HepG2 (cell line): Measurements from ENCODE around the gene SMIM43. TPM values are rescaled to one million over a fixed set of nuclear protein-coding genes. Genes with fewer than 3 reads are reported as not detected.

Experiments used
- ATAC-seq: fragments of 200-7000 bp; cut with Tn5 transposase; 3 replicates; pipeline ENCODE4 v1.9.1; 2020; ENCODE audit warnings: mild to moderate bottlenecking, moderate library complexity
- BruUV-seq: library from RNA; stranded (reverse); fragments of 400-500 nt; replicated peaks from 2 replicates; lab custom pipeline; 2021; lab: Mats Ljungman, UMichigan
- CTCF ChIA-PET: fragments of 300-600 bp; formaldehyde crosslinking; extraction: SDS; loops from one replicate; lab custom pipeline; 2021; ENCODE audit warnings: low total read pairs, inconsistent platforms, low intra/inter-chr PET ratio; lab: Yijun Ruan, JAX
- POLR2A ChIA-PET: fragments of 350-600 bp; sonication (Branson Sonifier 250); formaldehyde crosslinking; loops from one replicate; lab custom pipeline; 2020; ENCODE audit warnings: antibody characterized with exemption, inconsistent platforms; lab: Yijun Ruan, JAX
- DNase-seq: peaks from one replicate; pipeline ENCODE4 v3.0.0-alpha.2; 2015; ENCODE audit warnings: low spot score
- FAIRE-seq: peaks from 3 replicates; lab custom pipeline; 2011; peaks lifted over from hg19 to GRCh38; lab: Jason Lieb, UNC
- H2AFZ ChIP-seq: one replicate; pipeline ENCODE4 v1.6.1; 2011; ENCODE audit warnings: low read length, inconsistent platforms
- H3K27ac ChIP-seq: fragments of 300-600 bp; 3 replicates; pipeline ENCODE4 v1.8.0; 2011; ENCODE audit warnings: mixed run types, mild to moderate bottlenecking, mixed read lengths, low read length, inconsistent platforms; ENCODE audit not compliant: insufficient read depth; ENCODE audit errors: extremely low read length
- H3K27me3 ChIP-seq, 2 experiments: fragments of 200-600 bp in 1 of 2; 2 replicates in 1 of 2; 3 replicates in 1 of 2; pipeline versions ENCODE4 v1.6.0 to v1.8.0; 2011; ENCODE audit warnings: low read length in 2 of 2, mild to moderate bottlenecking in 2 of 2, moderate library complexity in 2 of 2, inconsistent platforms in 1 of 2; ENCODE audit not compliant: insufficient read depth in 2 of 2, control insufficient read depth in 1 of 2
- H3K36me3 ChIP-seq, 2 experiments: fragments of 200-600 bp in 1 of 2; replicated peaks in 1 of 2; 2 replicates in 1 of 2; 3 replicates in 1 of 2; pipeline versions ENCODE4 v1.5.1 to v1.8.0; 2011; ENCODE audit warnings: low read length in 2 of 2, inconsistent platforms in 1 of 2; ENCODE audit not compliant: insufficient read depth in 2 of 2, control insufficient read depth in 1 of 2
- H3K4me1 ChIP-seq: 2 replicates; pipeline ENCODE4 v1.5.1; 2012; ENCODE audit warnings: low read length, inconsistent platforms; ENCODE audit not compliant: insufficient read depth
- H3K4me2 ChIP-seq: 2 replicates; pipeline ENCODE4 v1.6.0; 2011; ENCODE audit warnings: low read depth, low read length, inconsistent platforms
- H3K4me3 ChIP-seq, 3 experiments: fragments of 200-600 bp in 1 of 3; sonication (generic), shearing (Covaris generic) in 1 of 3; replicated peaks in 1 of 3; 2 replicates each; pipeline ENCODE4 v1.5.1; 2011 to 2016; ENCODE audit warnings: low read length in 3 of 3, inconsistent platforms in 2 of 3, low read depth in 2 of 3, mild to moderate bottlenecking in 2 of 3, control low read depth in 1 of 3, mixed read lengths in 1 of 3; ENCODE audit not compliant: insufficient read depth in 1 of 3
- H3K79me2 ChIP-seq: one replicate; pipeline ENCODE4 v1.6.1; 2011; ENCODE audit warnings: low read length, inconsistent platforms; ENCODE audit not compliant: insufficient read depth
- H3K9ac ChIP-seq: 2 replicates; pipeline ENCODE4 v1.6.0; 2011; ENCODE audit warnings: mild to moderate bottlenecking, low read depth, low read length, inconsistent platforms; ENCODE audit not compliant: insufficient read depth
- H3K9me3 ChIP-seq: 2 replicates; pipeline ENCODE4 v1.5.1; 2012; ENCODE audit warnings: mild to moderate bottlenecking, low read length
- H4K20me1 ChIP-seq: 2 replicates; pipeline ENCODE4 v1.6.0; 2011; ENCODE audit warnings: inconsistent platforms, mild to moderate bottlenecking, low read length, moderate library complexity; ENCODE audit not compliant: insufficient read depth
- BRCA1 ChIP-seq: sonication (generic); formaldehyde crosslinking; IDR thresholded peaks from 2 replicates; pipeline ENCODE4 v1.4.0; 2020; ENCODE audit warnings: missing genetic modification reagents
- DMAP1 ChIP-seq: IDR thresholded peaks from 2 replicates; pipeline ENCODE4 v1.6.1; 2016
- GTF2F1 ChIP-seq: fragments of 150-350 bp; IDR thresholded peaks from 2 replicates; pipeline ENCODE4 v1.6.1; 2014; ENCODE audit warnings: low read length
- HIVEP1 ChIP-seq: sonication (generic); formaldehyde crosslinking; IDR thresholded peaks from 2 replicates; pipeline ENCODE4 v1.4.0; 2020; ENCODE audit warnings: mild to moderate bottlenecking, missing genetic modification reagents
- HMGXB4 ChIP-seq, 2 experiments: sonication (generic) in 1 of 2; formaldehyde crosslinking in 1 of 2; IDR thresholded peaks; 2 replicates each; pipeline versions ENCODE4 v1.4.0 to v1.6.1; 2018 to 2020; ENCODE audit warnings: missing genetic modification reagents in 2 of 2, borderline replicate concordance in 1 of 2, low read depth in 1 of 2, mild to moderate bottlenecking in 1 of 2, missing biosample characterization in 1 of 2
- HOMEZ ChIP-seq: IDR thresholded peaks from 2 replicates; pipeline ENCODE4 v1.6.1; 2016; ENCODE audit warnings: low read depth
- PHB2 ChIP-seq: fragments of 450-650 bp; IDR thresholded peaks from 2 replicates; pipeline ENCODE4 v1.6.1; 2018; ENCODE audit not compliant: partially characterized antibody
- PHF8 ChIP-seq: sonication (generic); formaldehyde crosslinking; IDR thresholded peaks from 2 replicates; pipeline ENCODE4 v1.5.0; 2020; ENCODE audit warnings: missing genetic modification reagents
- SKIL ChIP-seq: sonication (generic); formaldehyde crosslinking; IDR thresholded peaks from 2 replicates; pipeline ENCODE4 v1.8.0; 2022; ENCODE audit warnings: missing genetic modification reagents, mild to moderate bottlenecking, moderate library complexity, borderline replicate concordance
- SPEN ChIP-seq: sonication (generic); formaldehyde crosslinking; IDR thresholded peaks from 2 replicates; pipeline ENCODE4 v1.5.1; 2020; ENCODE audit warnings: low read depth, mild to moderate bottlenecking, missing genetic modification reagents
- SRSF9 ChIP-seq: fragments of 200-400 bp; formaldehyde crosslinking; IDR thresholded peaks from 2 replicates; pipeline ENCODE4 v1.6.1; 2018; ENCODE audit warnings: borderline replicate concordance, mild to moderate bottlenecking, low read depth, low read length; ENCODE audit not compliant: insufficient read depth, poor library complexity, severe bottlenecking
- TBX2 ChIP-seq: sonication (generic); formaldehyde crosslinking; IDR thresholded peaks from 2 replicates; pipeline ENCODE4 v1.5.0; 2020; ENCODE audit warnings: missing genetic modification reagents, mild to moderate bottlenecking, borderline replicate concordance
- THAP9 ChIP-seq: sonication (generic); formaldehyde crosslinking; IDR thresholded peaks from 2 replicates; pipeline ENCODE4; 2020; ENCODE audit warnings: missing genetic modification reagents, mild to moderate bottlenecking, borderline replicate concordance
- ZBTB2 ChIP-seq: sonication (generic); formaldehyde crosslinking; IDR thresholded peaks from 2 replicates; pipeline ENCODE4 v1.8.0; 2022; ENCODE audit warnings: low read depth, missing genetic modification reagents
- ZNF446 ChIP-seq: sonication (generic); formaldehyde crosslinking; IDR thresholded peaks from 2 replicates; pipeline ENCODE4 v1.5.0; 2020; ENCODE audit warnings: mild to moderate bottlenecking, missing genetic modification reagents
- WGBS: methylation state at CpG from one replicate; pipeline ENCODE4 v1.1.6; 2017; ENCODE audit warnings: low lambda C conversion rate; 5-methylcytosine and 5-hydroxymethylcytosine counted together
- in situ Hi-C: cut with HindIII; loops from 2 replicates; pipeline ENCODE4 v1.10.0; 2017; ENCODE audit warnings: low pct_unique_long_range_greater_than_20kb; ENCODE audit not compliant: extremely low pct_ligation_motif_present
- intact Hi-C: fragments of 100-400 bp; cut with micrococcal nuclease; formaldehyde crosslinking; loops from one replicate; pipeline ENCODE4 v1.10.0; 2022; ENCODE audit not compliant: unreplicated experiment
- polyA plus RNA-seq, 8 experiments: library from polyadenylated mRNA; depleted of rRNA in 3 of 8; stranded (reverse) in 7 of 8; unstranded in 1 of 8; fragments of >200 nt; fragmentation: Illumina TruSeq in 4 of 8; extraction: Trizol in 4 of 8; gene quantifications; 2 replicates each; pipeline versions ENCODE4 v1.2.1 to v1.2.3, GENCODE V29; 2011 to 2016; ENCODE audit warnings: low read depth in 4 of 8, missing spikeins in 1 of 8, mixed read lengths in 1 of 8; ENCODE audit not compliant: insufficient read depth in 1 of 8
- total RNA-seq, 5 experiments: library from RNA; depleted of rRNA; stranded (reverse); fragments of >200 nt; fragmentation: Illumina TruSeq; extraction: Trizol; gene quantifications; 2 replicates each; pipeline ENCODE4 v1.2.3, GENCODE V29; 2016; ENCODE audit warnings: low read depth in 1 of 5

Gene SMIM43
- total and polyA plus RNA-seq, 2 of the 13 experiments (the other 11 are each of a cell fraction or from before 2014, with no cell fraction given), result not detected

- BruUV-seq, result no TSS peak
- H3K36me3 ChIP-seq, result no peaks in the 10 kb centered on the region
- intact Hi-C loops, result loop anchor here (10.0 kb wide), 1 partner anchor 539 kb away; no protein-coding TSS in a partner anchor
- H3K4me1 ChIP-seq, result no peaks in the 10 kb centered on the region
- ATAC-seq (no peak), FAIRE-seq (no peak), DNase-seq (no peak)
- H3K79me2 ChIP-seq, result no peaks in the 10 kb centered on the region
- H2AFZ ChIP-seq, result no peak overlapping the region
- H3K9me3 ChIP-seq, result no peaks in the 10 kb centered on the region
- H3K4me2 ChIP-seq, result no peak overlapping the region
- H4K20me1 ChIP-seq, result no peaks in the 10 kb centered on the region
- CTCF ChIA-PET, result no interaction called here
- WGBS, result 0% methylated on average over 1 of the region's 1 CpG
- no peak overlapping the region for H3K9ac ChIP-seq
- POLR2A ChIA-PET, result no interaction called here
- in situ Hi-C loops, result loop anchor here (10.0 kb wide), 1 partner anchor 359 kb away; no protein-coding TSS in a partner anchor
- H3K4me3 ChIP-seq, result no peak overlapping the region
- H3K27me3 ChIP-seq, result 0 out of 5 replicates have a peak, but pooled peaks cover 0 to 2% of the 10 kb centered on the region in 2 experiments
- no peak overlapping the region for H3K27ac ChIP-seq
- no peak for TF ChIP-seq GTF2F1
- TF ChIP-seq THAP9, result no peak
- TF ChIP-seq BRCA1 (CRISPR knock-in tag), result no peak
- TF ChIP-seq TBX2 (CRISPR knock-in tag), result no peak
- no peak for TF ChIP-seq HMGXB4 (CRISPR knock-in tag; IDR thresholded peaks at IDR 0.05; ENCODE audit: borderline replicate concordance in 1 of 2, low read depth in 1 of 2)
- no peak for TF ChIP-seq ZBTB2 (CRISPR knock-in tag)
- TF ChIP-seq HOMEZ, result no peak
- no peak for TF ChIP-seq HIVEP1 (CRISPR knock-in tag)
- TF ChIP-seq PHF8, result no peak
- no peak for TF ChIP-seq SPEN (CRISPR knock-in tag)
- TF ChIP-seq DMAP1, result no peak
- TF ChIP-seq PHB2, result no peak
- TF ChIP-seq SRSF9, result no peak
- TF ChIP-seq SKIL (CRISPR knock-in tag), result no peak
- no peak for TF ChIP-seq ZNF446 (CRISPR knock-in tag)
Observed at GRCh38 chr4:121733942-121734341, 31.0 kb downstream of the SMIM43 start.
